ENCODE data around the gene MANSC1.

MANSC1 gene

GRCh38 chr12:12305568-12306300, 44.3 kb downstream of the MANSC1 start:
- in situ Hi-C loops (cut with HindIII; ENCODE audit: low pct_ligation_motif_present, low sequenced_read_pairs) = no loop called here
- no peak for DNase-seq
- no peak overlapping the region for H3K27ac ChIP-seq

GRCh38 chr12:12302976-12303375, 47.1 kb downstream of the MANSC1 start:
- Histone ChIP-seq H3K4me3 (ENCODE audit: low read depth, low read length) (no peak overlapping the region), H3K27ac (no peak overlapping the region), H3K36me3 (replicated peaks) (no peaks in the 10 kb centered on the region), H3K27me3 (replicated peaks) (no peaks in the 10 kb centered on the region)
- no peak for TF ChIP-seq CTCF (IDR thresholded peaks at IDR 0.05; ENCODE audit: low read depth, low read length, missing control alignments)
- no peak for DNase-seq
- in situ Hi-C loops (cut with HindIII; ENCODE audit: low pct_ligation_motif_present, low sequenced_read_pairs) = no loop called here

More at GRCh38 chr12:12305568-12306300, 44.3 kb downstream of the MANSC1 start:
- H3K4me3 ChIP-seq (ENCODE audit: low read depth, low read length) = no peak overlapping the region
- no peaks in the 10 kb centered on the region for H3K27me3 ChIP-seq (replicated peaks)
- no peaks in the 10 kb centered on the region for H3K36me3 ChIP-seq (replicated peaks)
- TF ChIP-seq CTCF (IDR thresholded peaks at IDR 0.05; ENCODE audit: low read depth, low read length, missing control alignments) = no peak

GRCh38 chr12:12301122-12301521, 48.9 kb downstream of the MANSC1 start:
- no peaks in the 10 kb centered on the region for H3K36me3 ChIP-seq (replicated peaks)
- H3K4me3 ChIP-seq (ENCODE audit: low read depth, low read length) = no peak overlapping the region
- in situ Hi-C loops (cut with HindIII; ENCODE audit: low pct_ligation_motif_present, low sequenced_read_pairs) = no loop called here
- DNase-seq = no peak
- no peak overlapping the region for H3K27ac ChIP-seq
- no peak for TF ChIP-seq CTCF (IDR thresholded peaks at IDR 0.05; ENCODE audit: low read depth, low read length, missing control alignments)
- H3K27me3 ChIP-seq (replicated peaks) = no peaks in the 10 kb centered on the region

- no peak overlapping the region for H3K4me3 ChIP-seq (ENCODE audit: low read depth, low read length)
- DNase-seq = no peak
- TF ChIP-seq CTCF (IDR thresholded peaks at IDR 0.05; ENCODE audit: low read depth, low read length, missing control alignments) = no peak
- no peak overlapping the region for H3K27ac ChIP-seq
- H3K36me3 ChIP-seq (replicated peaks) = no peaks in the 10 kb centered on the region
- H3K27me3 ChIP-seq (replicated peaks) = no peaks in the 10 kb centered on the region
- in situ Hi-C loops (cut with HindIII; ENCODE audit: low pct_ligation_motif_present, low sequenced_read_pairs) = no loop called here
Measured at GRCh38 chr12:12297201-12297830, 52.7 kb downstream of the MANSC1 start.

GRCh38 chr12:12294215-12295005, 55.6 kb downstream of the MANSC1 start:
- H3K27ac ChIP-seq = no peak overlapping the region
- in situ Hi-C loops (cut with HindIII; ENCODE audit: low pct_ligation_motif_present, low sequenced_read_pairs) = no loop called here
- no peak for DNase-seq
- TF ChIP-seq CTCF (IDR thresholded peaks at IDR 0.05; ENCODE audit: low read depth, low read length, missing control alignments) = no peak
- H3K36me3 ChIP-seq (replicated peaks) = no peaks in the 10 kb centered on the region
- H3K4me3 ChIP-seq (ENCODE audit: low read depth, low read length) = no peak overlapping the region
- H3K27me3 ChIP-seq (replicated peaks) = no peaks in the 10 kb centered on the region

Data from brain microvascular endothelial cell (primary cell).